Renal cortex interstitium (tissue), 15 donors: ENCODE data around the gene KPNA3. TPM values are rescaled to one million over a fixed set of nuclear protein-coding genes. Genes with fewer than 3 reads are reported as not detected.
"Not testable (repeated sequence)": the region's sequence is repeated elsewhere in the genome, so short reads cannot be mapped to it uniquely, and the experiment has no call there.

ENCODE experiments used
- DNase-seq, 11 donors: peaks; one replicate each; pipeline ENCODE4 v3.0.0-alpha.2; 2013; ENCODE audit warnings: low read depth in 9 of 11, low spot score in 4 of 11; ENCODE audit errors: extremely low read depth in 1 of 11
- long read RNA-seq, 16 experiments: transcript quantifications; one replicate each; lab custom pipeline, GENCODE V29; 2026
- polyA plus RNA-seq, 3 donors: library from polyadenylated mRNA; unstranded; fragments of 120-200 nt; gene quantifications; one replicate each; pipeline ENCODE4 v1.2.1, GENCODE V29; 2013; ENCODE audit not compliant: insufficient read length in 3 of 3

KPNA3 gene
- 10 to 100 TPM; 29.3 to 42.2 (median 33.9) TPM for polyA plus RNA-seq
- long read RNA-seq, donor 1, full-length matches to known transcripts, result 4 of 4 reads
- long read RNA-seq, donor 1, partial matches to known transcripts, result 0 of 4 reads
- long read RNA-seq, donor 1, other reads (novel, unspliced or antisense), result 0 of 4 reads
- long read RNA-seq, donor 2, full-length matches to known transcripts, result 5 of 5 reads
- long read RNA-seq, donor 2, partial matches to known transcripts, result 0 of 5 reads
- long read RNA-seq, donor 2, other reads (novel, unspliced or antisense), result 0 of 5 reads
- long read RNA-seq, donor 3, full-length matches to known transcripts, result 6 of 21 reads
- long read RNA-seq, donor 3, partial matches to known transcripts, result 15 of 21 reads
- long read RNA-seq, donor 3, other reads (novel, unspliced or antisense), result 0 of 21 reads
- long read RNA-seq, donor 4, full-length matches to known transcripts, result 3 of 3 reads
- long read RNA-seq, donor 4, partial matches to known transcripts, result 0 of 3 reads
- long read RNA-seq, donor 4, other reads (novel, unspliced or antisense), result 0 of 3 reads
- long read RNA-seq, donor 5, result 0 reads
- long read RNA-seq, donor 6, full-length matches to known transcripts, result 8 of 8 reads
- long read RNA-seq, donor 6, partial matches to known transcripts, result 0 of 8 reads
- long read RNA-seq, donor 6, other reads (novel, unspliced or antisense), result 0 of 8 reads
- long read RNA-seq, donor 7, full-length matches to known transcripts, result 8 of 8 reads
- long read RNA-seq, donor 7, partial matches to known transcripts, result 0 of 8 reads
- long read RNA-seq, donor 7, other reads (novel, unspliced or antisense), result 0 of 8 reads
- long read RNA-seq, donor 8, result 0 reads
- long read RNA-seq, donor 9, full-length matches to known transcripts, result 3 of 3 reads
- long read RNA-seq, donor 9, partial matches to known transcripts, result 0 of 3 reads
- long read RNA-seq, donor 9, other reads (novel, unspliced or antisense), result 0 of 3 reads
- long read RNA-seq, donor 10, full-length matches to known transcripts, result 5 of 5 reads
- long read RNA-seq, donor 10, partial matches to known transcripts, result 0 of 5 reads
- long read RNA-seq, donor 10, other reads (novel, unspliced or antisense), result 0 of 5 reads
- long read RNA-seq, donor 11, full-length matches to known transcripts, result 6 of 12 reads
- long read RNA-seq, donor 11, partial matches to known transcripts, result 6 of 12 reads
- long read RNA-seq, donor 11, other reads (novel, unspliced or antisense), result 0 of 12 reads
- long read RNA-seq, donor 12, full-length matches to known transcripts, result 2 of 2 reads
- long read RNA-seq, donor 12, partial matches to known transcripts, result 0 of 2 reads
- long read RNA-seq, donor 12, other reads (novel, unspliced or antisense), result 0 of 2 reads
- long read RNA-seq, donor 13, result 0 reads
- long read RNA-seq, donor 14, full-length matches to known transcripts, result 8 of 13 reads
- long read RNA-seq, donor 14, partial matches to known transcripts, result 5 of 13 reads
- long read RNA-seq, donor 14, other reads (novel, unspliced or antisense), result 0 of 13 reads
- long read RNA-seq, donor 15, full-length matches to known transcripts, result 2 of 2 reads
- long read RNA-seq, donor 15, partial matches to known transcripts, result 0 of 2 reads
- long read RNA-seq, donor 15, other reads (novel, unspliced or antisense), result 0 of 2 reads
- long read RNA-seq, donor 16, full-length matches to known transcripts, result 16 of 16 reads
- long read RNA-seq, donor 16, partial matches to known transcripts, result 0 of 16 reads
- long read RNA-seq, donor 16, other reads (novel, unspliced or antisense), result 0 of 16 reads

- DNase-seq, result peak; percentile 90 to 96 (median 92)
Observed at GRCh38 chr13:49792550-49793324, at the start of gene KPNA3. KPNA3 (minus strand) TSS chr13:49792682; CDS start chr13:49792506, 176 bp downstream.

GRCh38 chr13:49841964-49842363 is 49.5 kb upstream of the KPNA3 start:
- no peak for DNase-seq

GRCh38 chr13:49840675-49841074 is 48.2 kb upstream of the KPNA3 start:
- DNase-seq, result no peak

GRCh38 chr13:49840266-49840665 is 47.8 kb upstream of the KPNA3 start:
- no peak for DNase-seq

- no peak for DNase-seq
Observed at GRCh38 chr13:49838989-49839388, 46.5 kb upstream of the KPNA3 start.

GRCh38 chr13:49836516-49836915 is 44.0 kb upstream of the KPNA3 start:
- no peak for DNase-seq

GRCh38 chr13:49833402-49833801 is 40.9 kb upstream of the KPNA3 start:
- no peak for DNase-seq

- no peak for DNase-seq
Observed at GRCh38 chr13:49831455-49831854, 39.0 kb upstream of the KPNA3 start.

GRCh38 chr13:49830721-49831120 is 38.2 kb upstream of the KPNA3 start:
- no peak for DNase-seq

- no peak for DNase-seq
Observed at GRCh38 chr13:49829715-49830114, 37.2 kb upstream of the KPNA3 start.

GRCh38 chr13:49828453-49828852 is 36.0 kb upstream of the KPNA3 start:
- DNase-seq, result no peak

- no peak for DNase-seq
Observed at GRCh38 chr13:49827891-49828290, 35.4 kb upstream of the KPNA3 start.

- DNase-seq, result no peak
Observed at GRCh38 chr13:49827336-49827735, 34.9 kb upstream of the KPNA3 start.

- no peak for DNase-seq
Observed at GRCh38 chr13:49821216-49822009, 28.9 kb upstream of the KPNA3 start.

- DNase-seq, result no peak
Observed at GRCh38 chr13:49820591-49821215, 28.2 kb upstream of the KPNA3 start.

GRCh38 chr13:49816047-49816446 is 23.6 kb upstream of the KPNA3 start:
- DNase-seq, result not testable (repeated sequence)
